MM.1S (cell line): Measurements from ENCODE around the gene VKORC1.

Experiments
- DNase-seq: peaks from one replicate; pipeline ENCODE4 v3.0.0-alpha.2; 2015
- H2AFZ ChIP-seq: fragments of 300-600 bp; sonication (generic); 2 replicates; pipeline ENCODE4 v1.6.0; 2016; ENCODE audit warnings: antibody characterized with exemption, low read length
- H3F3A ChIP-seq: fragments of 300-600 bp; sonication (generic); 2 replicates; pipeline ENCODE4 v1.6.1; 2016; ENCODE audit warnings: mild to moderate bottlenecking, antibody characterized with exemption, low read length, moderate library complexity, mixed read lengths; ENCODE audit not compliant: insufficient read depth
- H3K27ac ChIP-seq: fragments of 300-600 bp; sonication (generic); 2 replicates; pipeline ENCODE4 v1.5.1; 2016; ENCODE audit warnings: mild to moderate bottlenecking, low read length
- H3K27me3 ChIP-seq: fragments of 300-600 bp; sonication (generic); replicated peaks from 2 replicates; pipeline ENCODE4 v1.6.0; 2016; ENCODE audit warnings: low read length; ENCODE audit not compliant: insufficient read depth
- H3K36me3 ChIP-seq: fragments of 300-600 bp; sonication (generic); replicated peaks from 2 replicates; pipeline ENCODE4 v1.6.1; 2016; ENCODE audit warnings: mild to moderate bottlenecking, low read length, mixed read lengths; ENCODE audit not compliant: insufficient read depth
- H3K4me1 ChIP-seq: fragments of 300-600 bp; sonication (generic); 2 replicates; pipeline ENCODE4 v1.6.1; 2016; ENCODE audit warnings: low read length, mixed read lengths
- H3K4me2 ChIP-seq: fragments of 300-600 bp; sonication (generic); 2 replicates; pipeline ENCODE4 v1.6.0; 2016; ENCODE audit warnings: low read depth, low read length
- H3K4me3 ChIP-seq: fragments of 300-600 bp; sonication (generic); 2 replicates; pipeline ENCODE4 v1.5.1; 2016; ENCODE audit warnings: low read length, mixed read lengths
- H3K79me2 ChIP-seq: fragments of 300-600 bp; sonication (generic); 2 replicates; pipeline ENCODE4 v1.6.1; 2016; ENCODE audit warnings: mixed run types, low read length, mixed read lengths
- H3K9ac ChIP-seq: fragments of 300-600 bp; sonication (generic); 2 replicates; pipeline ENCODE4 v1.6.1; 2016; ENCODE audit warnings: low read length, mixed read lengths
- H3K9me2 ChIP-seq: fragments of 300-600 bp; sonication (generic); replicated peaks from 2 replicates; pipeline ENCODE4 v1.6.1; 2016; ENCODE audit warnings: mild to moderate bottlenecking, low read length, mixed read lengths; ENCODE audit not compliant: insufficient read depth
- H3K9me3 ChIP-seq: fragments of 300-600 bp; sonication (generic); replicated peaks from 2 replicates; pipeline ENCODE4 v1.6.1; 2016; ENCODE audit warnings: mild to moderate bottlenecking, low read length, mixed read lengths; ENCODE audit not compliant: insufficient read depth
- H4K20me1 ChIP-seq: fragments of 300-600 bp; sonication (generic); 2 replicates; pipeline ENCODE4 v1.6.1; 2016; ENCODE audit warnings: mild to moderate bottlenecking, low read length, moderate library complexity, mixed read lengths; ENCODE audit not compliant: insufficient read depth
- CTCF ChIP-seq: fragments of 300-600 bp; sonication (generic); IDR thresholded peaks from 2 replicates; pipeline ENCODE4 v1.5.1; 2016; ENCODE audit warnings: antibody characterized with exemption, low read length, mixed read lengths
- EZH2 ChIP-seq: fragments of 300-600 bp; sonication (generic); optimal IDR thresholded peaks from 2 replicates; pipeline ENCODE3; 2017; ENCODE audit warnings: low read depth, mild to moderate bottlenecking, antibody characterized with exemption, low read length, mixed read lengths
- EZH2phosphoT487 ChIP-seq: fragments of 300-600 bp; sonication (generic); IDR thresholded peaks from 2 replicates; pipeline ENCODE4 v1.6.1; 2018; ENCODE audit warnings: antibody characterized with exemption, low read length

VKORC1 gene

GRCh38 chr16:31090540-31090939 is 4.1 kb downstream of the VKORC1 start:
- no peak for DNase-seq
- H3K4me3 ChIP-seq: no peak overlapping the region
- H3F3A ChIP-seq: peaks cover 4% of the 10 kb centered on the region
- H3K27me3 ChIP-seq: no peaks in the 10 kb centered on the region
- no peaks in the 10 kb centered on the region for H3K9me2 ChIP-seq
- H3K4me2 ChIP-seq: no peak overlapping the region
- H4K20me1 ChIP-seq: no peaks in the 10 kb centered on the region
- H3K36me3 ChIP-seq: no peaks in the 10 kb centered on the region
- no peak for TF ChIP-seq EZH2
- peaks cover 20% of the 10 kb centered on the region for H3K79me2 ChIP-seq
- no peak overlapping the region for H3K9ac ChIP-seq
- no peak overlapping the region for H3K27ac ChIP-seq
- no peaks in the 10 kb centered on the region for H3K9me3 ChIP-seq
- H3K4me1 ChIP-seq: no peaks in the 10 kb centered on the region
- no peak overlapping the region for H2AFZ ChIP-seq

- Histone ChIP-seq H3F3A (peaks cover under 1% of the 10 kb centered on the region; the same call in 1 of the 2 replicates), H3K4me2 (no peak overlapping the region), H4K20me1 (no peaks in the 10 kb centered on the region), H3K27ac (no peak overlapping the region), H3K9me3 (no peaks in the 10 kb centered on the region), H3K27me3 (no peaks in the 10 kb centered on the region), H3K36me3 (no peaks in the 10 kb centered on the region), H2AFZ (no peak overlapping the region), H3K4me1 (no peaks in the 10 kb centered on the region), H3K9ac (no peak overlapping the region), H3K4me3 (no peak overlapping the region), H3K9me2 (no peaks in the 10 kb centered on the region), H3K79me2 (peaks cover 20% of the 10 kb centered on the region)
- TF ChIP-seq EZH2 (no peak), EZH2phosphoT487 (no peak), CTCF (no peak)
- DNase-seq: no peak
Measured at GRCh38 chr16:31089199-31089598, 5.4 kb downstream of the VKORC1 start.

GRCh38 chr16:31088459-31089183 is 6.0 kb downstream of the VKORC1 start, which contains the start of gene PRSS53:
PRSS53 (minus strand) TSS chr16:31088943; CDS start chr16:31088809, 134 bp downstream.
- Histone ChIP-seq H3K4me1 (no peaks in the 10 kb centered on the region), H3K79me2 (peaks cover 14% of the 10 kb centered on the region), H3F3A (no peaks in the 10 kb centered on the region), H3K9me2 (no peaks in the 10 kb centered on the region), H2AFZ (no peak within 1 kb of the TSS), H3K9ac (no peak within 1 kb of the TSS), H3K4me3 (no peak within 1 kb of the TSS), H4K20me1 (no peaks in the 10 kb centered on the region), H3K36me3 (no peaks in the 10 kb centered on the region), H3K27ac (no peak within 1 kb of the TSS), H3K4me2 (no peak within 1 kb of the TSS), H3K27me3 (no peaks in the 10 kb centered on the region), H3K9me3 (no peaks in the 10 kb centered on the region)
- DNase-seq: no peak
- TF ChIP-seq EZH2 (no peak), EZH2phosphoT487 (no peak), CTCF (no peak)

- Histone ChIP-seq H3K9ac (no peak overlapping the region), H3K9me3 (no peaks in the 10 kb centered on the region), H2AFZ (no peak overlapping the region), H3K4me2 (no peak overlapping the region), H3K27ac (no peak overlapping the region), H4K20me1 (no peaks in the 10 kb centered on the region), H3K36me3 (no peaks in the 10 kb centered on the region), H3K79me2 (peaks cover 9% of the 10 kb centered on the region), H3K4me3 (no peak overlapping the region), H3K4me1 (no peaks in the 10 kb centered on the region), H3K9me2 (no peaks in the 10 kb centered on the region), H3F3A (no peaks in the 10 kb centered on the region), H3K27me3 (no peaks in the 10 kb centered on the region)
- TF ChIP-seq EZH2phosphoT487 (no peak), CTCF (no peak)
- no peak for DNase-seq
Measured at GRCh38 chr16:31087971-31088370, 6.6 kb downstream of the VKORC1 start.
